ENCODE data around the gene CTNS.

The CTNS gene

DNA sequence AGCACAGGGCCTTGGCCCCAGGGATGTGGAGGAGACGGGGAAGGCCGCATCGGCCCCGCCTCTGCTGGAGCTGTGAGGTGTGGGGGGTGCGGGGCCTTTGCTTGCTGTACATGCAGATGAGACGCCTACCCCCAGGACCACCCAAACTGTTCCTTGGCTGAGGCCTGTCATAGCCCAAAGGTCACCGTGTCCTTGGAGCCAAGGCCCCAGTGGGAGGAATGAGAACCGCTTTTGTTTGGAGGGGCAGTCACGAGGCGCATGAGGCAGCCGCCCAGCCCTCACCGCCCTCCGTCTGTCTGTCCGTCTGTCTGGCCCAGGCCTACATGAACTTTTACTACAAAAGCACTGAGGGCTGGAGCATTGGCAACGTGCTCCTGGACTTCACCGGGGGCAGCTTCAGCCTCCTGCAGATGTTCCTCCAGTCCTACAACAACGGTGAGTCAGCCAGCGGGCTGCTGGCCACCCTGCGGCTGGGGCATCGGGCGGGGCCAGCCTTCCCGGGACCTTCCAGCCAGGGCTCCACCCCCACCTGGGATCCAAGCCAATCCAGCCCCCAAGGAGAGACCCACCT, 23.1 kb downstream of the CTNS start:
- no peak for DNase-seq

DNA sequence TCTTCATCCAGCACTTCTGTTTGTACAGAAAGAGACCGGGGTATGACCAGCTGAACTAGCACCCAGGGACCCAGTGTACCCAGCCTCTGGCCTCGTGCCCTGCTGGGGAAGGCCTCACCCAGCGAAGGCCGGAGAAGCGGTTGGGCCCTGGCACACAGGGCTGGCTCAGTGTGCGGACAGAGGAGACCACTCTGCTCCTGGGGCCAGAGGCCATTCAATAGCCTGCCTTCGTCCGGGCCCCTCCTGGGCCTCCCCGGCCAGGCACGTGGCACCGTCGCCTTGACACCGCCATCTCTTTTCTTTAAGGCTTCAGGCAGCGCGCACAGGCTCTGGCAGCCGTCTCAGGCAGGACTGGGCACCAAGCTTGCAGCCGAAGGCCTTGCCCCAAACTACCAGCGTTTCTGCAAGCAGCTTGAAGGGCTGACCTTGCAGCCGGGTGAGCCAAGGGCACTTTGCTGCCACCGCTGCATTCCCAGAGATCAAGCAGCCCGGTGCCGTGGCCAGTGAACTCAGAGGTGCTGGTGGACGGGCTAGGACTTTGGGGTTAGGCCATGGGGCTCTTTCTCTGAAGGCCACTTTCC, 23.8 kb downstream of the CTNS start:
- DNase-seq, result no peak

DNA sequence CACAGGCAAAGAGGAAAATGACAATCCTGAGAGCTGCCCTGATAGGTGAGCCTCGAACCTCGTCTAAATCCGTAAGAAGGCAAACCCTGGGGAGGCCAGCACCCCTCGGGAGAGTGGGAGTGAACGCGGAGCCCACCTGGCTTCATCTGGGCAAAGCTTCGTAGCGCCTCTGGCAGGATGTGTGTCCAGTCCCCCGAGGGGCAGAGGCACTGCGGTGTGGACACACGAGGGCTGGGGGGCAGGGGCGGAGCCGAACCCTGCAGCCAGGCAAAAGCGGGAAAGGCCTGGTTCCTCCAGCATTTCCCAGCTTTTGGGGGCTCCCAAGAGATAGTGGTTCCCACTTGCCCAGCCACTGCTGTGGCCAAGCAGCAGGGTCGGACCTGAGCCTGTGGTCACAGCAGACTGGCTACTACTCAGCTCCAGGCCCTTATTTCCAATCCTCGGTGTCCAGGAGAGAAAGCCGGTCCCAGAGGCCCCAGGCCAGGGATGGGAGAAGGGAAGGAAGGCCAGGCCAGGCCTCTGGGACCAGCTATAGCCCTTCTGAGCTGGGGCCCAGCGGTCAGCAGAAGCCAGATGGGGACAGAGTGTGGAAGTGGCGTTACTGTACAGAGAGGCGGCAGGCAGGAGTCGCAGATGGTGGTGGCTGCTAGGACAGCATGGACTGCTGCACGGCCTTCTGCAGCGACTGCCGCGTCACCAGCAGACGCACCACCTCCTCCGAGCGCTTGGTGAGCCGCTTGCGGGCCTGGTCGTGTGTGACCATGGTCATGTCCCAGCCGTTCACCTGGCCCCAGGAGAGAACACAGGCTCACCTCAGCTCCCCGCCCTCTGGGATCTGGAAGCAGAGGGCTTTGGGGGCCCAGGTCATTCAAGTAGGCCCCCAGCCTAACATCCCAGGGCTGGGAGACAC, 26.8 kb downstream of the CTNS start:
- DNase-seq, result no peak

DNA sequence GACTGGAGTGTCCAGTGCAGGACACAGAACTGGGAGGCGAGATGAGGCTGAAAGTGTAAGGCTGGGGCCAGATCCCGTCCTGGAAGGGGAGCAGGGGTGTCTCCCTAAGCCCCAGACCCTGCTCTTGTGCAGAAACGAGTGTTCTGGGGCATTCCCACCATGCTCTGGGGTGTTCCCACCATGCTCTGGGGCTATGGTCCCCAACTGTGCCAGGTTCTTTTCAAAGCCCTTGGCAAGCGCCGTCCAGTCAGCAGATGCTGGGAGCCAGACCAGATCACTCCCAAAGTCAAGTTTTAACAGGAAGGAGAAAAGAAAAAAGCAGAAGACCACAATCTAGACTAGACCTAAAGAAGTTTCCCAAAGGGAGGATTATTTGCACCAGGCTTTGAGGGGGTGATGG, 29.3 kb downstream of the CTNS start:
- no peak for DNase-seq

- DNase-seq, result no peak
These were observed 30.0 kb downstream of the CTNS start for GRCh38 chr17:3666516-3666915.

- no peak for DNase-seq
These were observed 31.1 kb downstream of the CTNS start for GRCh38 chr17:3667366-3668278.

- DNase-seq, result peak; percentile 98
These were observed 31.9 kb downstream of the CTNS start, which contains the start of the genes EMC6 and TAX1BP3 for GRCh38 chr17:3668279-3669084. Gene EMC6 (plus strand): TSS chr17:3668812. CDS start chr17:3669147, 335 bp downstream. Gene TAX1BP3 (minus strand): TSS chr17:3668578. CDS start chr17:3668526, 52 bp downstream.

DNA sequence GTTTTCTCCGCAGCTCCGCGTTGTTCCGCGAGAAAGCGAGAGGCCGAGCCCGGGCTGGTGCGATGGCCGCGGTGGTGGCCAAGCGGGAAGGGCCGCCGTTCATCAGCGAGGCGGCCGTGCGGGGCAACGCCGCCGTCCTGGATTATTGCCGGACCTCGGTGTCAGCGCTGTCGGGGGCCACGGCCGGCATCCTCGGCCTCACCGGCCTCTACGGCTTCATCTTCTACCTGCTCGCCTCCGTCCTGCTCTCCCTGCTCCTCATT, 32.5 kb downstream of the CTNS start:
- no peak for DNase-seq

- no peak for DNase-seq
These were observed 33.0 kb downstream of the CTNS start for GRCh38 chr17:3669548-3669947.

- DNase-seq, result no peak
These were observed 36.0 kb downstream of the CTNS start for GRCh38 chr17:3672571-3672970.

DNA sequence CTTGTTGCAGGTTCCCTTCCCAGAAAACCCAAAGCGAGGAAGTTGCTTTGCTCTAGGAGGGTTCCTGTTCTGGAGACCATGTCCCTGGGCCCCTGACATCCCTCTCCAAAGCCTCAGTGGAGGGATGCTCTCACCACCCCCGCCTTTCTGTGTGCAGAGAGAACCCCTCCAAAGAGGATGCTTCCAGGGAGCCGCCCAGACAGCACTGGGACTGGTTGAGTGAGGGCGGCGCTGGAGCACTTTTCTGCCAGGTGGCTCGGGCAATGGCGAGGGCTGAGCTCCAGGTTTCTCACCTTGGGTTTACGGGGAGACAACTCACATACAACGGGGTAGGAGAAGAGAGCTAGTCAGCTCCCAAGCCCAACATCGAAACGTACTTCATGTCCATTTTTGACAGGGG, 39.3 kb downstream of the CTNS start:
- DNase-seq, result no peak

GRCh38 chr17:3678095-3678820, 41.7 kb downstream of the CTNS start:
- DNase-seq, result no peak

DNA sequence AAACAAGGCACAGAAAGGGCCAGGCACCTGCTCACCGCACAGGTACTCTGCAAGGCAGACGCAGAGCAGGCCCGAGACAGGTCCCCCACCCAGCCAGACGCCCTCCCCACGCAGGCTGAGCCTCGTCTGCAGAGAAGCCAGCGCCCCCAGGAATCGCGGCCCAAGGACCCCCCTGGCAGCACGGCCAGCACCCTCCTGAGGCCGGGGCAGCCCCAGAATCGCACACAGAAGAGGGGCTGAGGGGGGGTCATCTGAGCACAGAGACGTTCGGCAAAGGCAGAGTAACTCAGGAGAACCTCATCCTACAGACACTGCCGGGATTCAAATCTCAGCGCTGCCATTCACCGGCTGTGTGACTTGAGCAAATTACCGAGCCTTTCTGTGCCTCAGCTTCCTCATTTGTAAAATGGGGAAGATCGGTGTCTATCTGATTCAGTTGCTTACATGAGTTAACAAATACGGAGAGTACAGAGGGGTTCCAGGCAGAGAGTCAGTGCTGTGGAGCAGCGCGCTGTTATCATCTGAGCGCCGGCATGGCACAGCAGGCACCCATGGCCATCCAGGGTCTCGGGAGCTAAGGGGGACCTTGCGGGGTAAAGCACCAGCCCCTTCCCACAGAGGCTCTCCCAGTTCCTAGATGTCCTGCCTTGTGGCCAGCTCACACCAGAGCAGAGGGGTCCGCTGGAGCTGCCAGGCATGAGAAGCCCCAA, 42.4 kb downstream of the CTNS start:
- no peak for DNase-seq

- no peak for DNase-seq
These were observed 43.1 kb downstream of the CTNS start for GRCh38 chr17:3679531-3680126.

DNA sequence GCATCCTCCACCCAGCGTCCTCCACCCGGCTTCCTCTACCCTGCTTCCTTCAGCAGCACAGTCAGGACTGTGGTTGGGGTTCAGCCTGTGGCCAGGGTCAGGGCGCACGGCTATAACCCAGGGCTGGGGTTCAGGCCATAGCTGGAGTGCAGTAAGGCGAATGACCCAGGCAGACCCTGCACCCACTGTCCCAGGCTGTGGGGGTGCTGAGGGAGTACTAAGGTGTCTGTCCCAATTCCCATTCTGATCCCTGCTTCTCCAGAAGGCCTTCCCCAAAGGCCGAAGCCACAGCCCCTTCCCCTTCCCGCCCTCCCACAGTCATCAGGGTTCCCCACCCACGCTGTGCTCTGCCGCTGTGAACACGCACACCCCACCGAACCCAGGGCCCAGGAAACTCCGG, 44.5 kb downstream of the CTNS start:
- no peak for DNase-seq

- no peak for DNase-seq
These were observed 45.0 kb downstream of the CTNS start for GRCh38 chr17:3681565-3681964.

GRCh38 chr17:3682033-3682432, 45.5 kb downstream of the CTNS start:
- DNase-seq, result no peak

GRCh38 chr17:3683054-3683511, 46.5 kb downstream of the CTNS start:
- DNase-seq, result peak; percentile 57

- DNase-seq, result no peak
These were observed 48.6 kb downstream of the CTNS start for GRCh38 chr17:3685174-3685573.

DNA sequence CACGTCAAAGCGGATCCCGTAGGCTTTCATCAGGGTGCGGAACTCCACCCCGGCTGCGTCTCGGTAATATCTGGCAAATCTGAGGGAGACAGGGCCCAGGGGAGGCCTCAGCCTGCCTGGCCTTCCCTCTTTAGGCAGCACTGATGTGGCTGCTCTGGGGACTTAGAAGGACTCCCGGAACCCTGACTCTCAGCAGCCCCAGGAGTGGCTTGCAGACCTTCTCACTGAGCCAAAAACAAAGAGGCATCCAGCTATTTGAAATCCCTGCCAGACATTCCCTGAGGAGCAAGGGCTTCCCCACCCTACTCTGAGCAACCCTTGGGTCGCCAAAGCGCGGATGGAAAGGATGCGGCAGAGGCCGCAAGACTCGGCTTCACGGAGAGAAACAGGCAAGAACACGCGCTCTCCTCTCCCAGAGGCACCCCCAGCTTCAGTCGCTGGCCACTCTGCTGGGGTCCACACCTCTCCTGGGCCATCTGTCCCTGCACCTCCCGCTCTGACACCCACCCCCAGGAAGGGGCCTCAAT, 51.5 kb downstream of the CTNS start:
- DNase-seq, result no peak

Data from stimulated activated CD4-positive, alpha-beta T cell treated with anti-CD3 and anti-CD28 coated beads, Interleukin-1b, Interleukin-23, amount 100 ng/mL, for 48 hours (primary cell).